Natural killer cell (primary cell): ENCODE results near the gene GMNN. TPM values are rescaled to one million over a fixed set of nuclear protein-coding genes. Genes with fewer than 3 reads are reported as not detected.
A peak's percentile ranks its signal among the peaks of the same experiment; 100 is the strongest.

Source experiments
- ATAC-seq, 3 donors: fragments of 150-1000 bp in 2 of 3; fragments of 200-7000 bp in 1 of 3; cut with Tn5 transposase; 1 replicate in 1 of 3; 2 replicates in 2 of 3; pipeline ENCODE4 v1.10.0; 2021; ENCODE audit warnings: mild to moderate bottlenecking in 2 of 3, moderate library complexity in 2 of 3
- DNase-seq, 2 donors: peaks; one replicate each; pipeline versions ENCODE4 v3.0.0 to v3.0.0-alpha.2; 2013 to 2021; ENCODE audit warnings: mixed read lengths in 1 of 2
- H3K27ac ChIP-seq: one replicate; pipeline ENCODE4 v1.5.1; 2013; ENCODE audit warnings: mild to moderate bottlenecking, low read length
- H3K27me3 ChIP-seq: one replicate; pipeline ENCODE4 v1.6.1; 2013; ENCODE audit warnings: low read length; ENCODE audit not compliant: control insufficient read depth, insufficient read depth
- H3K36me3 ChIP-seq: one replicate; pipeline ENCODE4 v1.6.1; 2013; ENCODE audit warnings: low read length; ENCODE audit not compliant: control insufficient read depth, insufficient read depth
- H3K4me1 ChIP-seq: one replicate; pipeline ENCODE4 v1.6.1; 2013; ENCODE audit warnings: low read length; ENCODE audit not compliant: control insufficient read depth, insufficient read depth
- H3K4me3 ChIP-seq: one replicate; pipeline ENCODE4 v1.5.1; 2013; ENCODE audit warnings: low read length
- H3K9me3 ChIP-seq: one replicate; pipeline ENCODE4 v1.6.1; 2013; ENCODE audit warnings: low read length; ENCODE audit not compliant: control insufficient read depth, insufficient read depth
- H3K27ac Mint-ChIP-seq, 2 donors: one replicate each; pipeline ENCODE4 v1.8.0; 2022; ENCODE audit warnings: mild to moderate bottlenecking in 2 of 2, mixed read lengths in 2 of 2, moderate library complexity in 1 of 2
- H3K27me3 Mint-ChIP-seq, 2 donors: one replicate each; pipeline ENCODE4 v1.8.0; 2022; ENCODE audit warnings: low read depth in 2 of 2, mixed read lengths in 2 of 2
- H3K36me3 Mint-ChIP-seq: one replicate; pipeline ENCODE4 v1.8.0; 2022; ENCODE audit warnings: mixed read lengths
- H3K4me1 Mint-ChIP-seq, 2 donors: one replicate each; pipeline ENCODE4 v1.8.0; 2022; ENCODE audit warnings: mixed read lengths in 2 of 2
- H3K4me3 Mint-ChIP-seq: one replicate; pipeline ENCODE4 v1.8.0; 2022; ENCODE audit warnings: mild to moderate bottlenecking, moderate library complexity, mixed read lengths
- H3K9me3 Mint-ChIP-seq, 2 donors: one replicate each; pipeline ENCODE4 v1.8.0; 2022; ENCODE audit warnings: mixed read lengths in 2 of 2
- CTCF ChIP-seq: fragments of 200-600 bp; IDR thresholded peaks from one replicate; pipeline ENCODE4 v1.8.0; 2022; ENCODE audit warnings: antibody characterized with exemption
- WGBS: methylation state at CpG from one replicate; pipeline ENCODE4 v1.1.7; 2013; ENCODE audit warnings: missing lambda C conversion rate; ENCODE audit not compliant: insufficient coverage; 5-methylcytosine and 5-hydroxymethylcytosine counted together
- intact Hi-C: fragments of 100-400 bp; cut with micrococcal nuclease; formaldehyde crosslinking; loops from one replicate; pipeline ENCODE4 v1.14.2; 2022
- total RNA-seq, 4 donors: library from RNA; stranded (reverse); fragments of 120-200 nt in 1 of 4; gene quantifications; one replicate each; pipeline versions ENCODE4 v1.2.3 to v1.2.4, GENCODE V29; 2013 to 2022

The GMNN gene
- total RNA-seq, 3 donors from 2014 or later (not counting 1 experiment from before 2014, with no cell fraction given): 11.0 to 23.7 (median 17.8) TPM

- TF ChIP-seq CTCF: no peak
- H3K9me3 Mint-ChIP-seq: no peaks in the 10 kb centered on the region
- peaks cover 30 to 31% of the 10 kb centered on the region in 2 donors for H3K4me1 Mint-ChIP-seq
- Histone ChIP-seq H3K27me3 (no peaks in the 10 kb centered on the region), H3K4me1 (peaks cover 6% of the 10 kb centered on the region), H3K27ac (no peak overlapping the region), H3K36me3 (peaks cover 92% of the 10 kb centered on the region), H3K4me3 (no peak overlapping the region), H3K9me3 (no peaks in the 10 kb centered on the region)
- intact Hi-C loops: no loop called here
- ATAC-seq (no peak), DNase-seq (no peak)
- no peaks in the 10 kb centered on the region for H3K27me3 Mint-ChIP-seq
- H3K4me3 Mint-ChIP-seq: no peak overlapping the region
- 94% methylated on average over 2 of the region's 2 CpGs for WGBS
- H3K36me3 Mint-ChIP-seq: peaks cover 13% of the 10 kb centered on the region
- peak overlapping the region; percentile 51 to 61 for H3K27ac Mint-ChIP-seq
These were observed 48.4 kb downstream of the GMNN start for GRCh38 chr6:24823185-24823584.

GRCh38 chr6:24824142-24824938 is 49.6 kb downstream of the GMNN start:
- peaks cover 13% of the 10 kb centered on the region for H3K36me3 Mint-ChIP-seq
- no peak overlapping the region for H3K27ac ChIP-seq

GRCh38 chr6:24825130-24825630 is 50.4 kb downstream of the GMNN start:
- no peak overlapping the region for H3K27ac ChIP-seq

More at GRCh38 chr6:24824142-24824938, 49.6 kb downstream of the GMNN start:
- Histone ChIP-seq H3K4me1 (peaks cover 6% of the 10 kb centered on the region), H3K4me3 (no peak overlapping the region), H3K27me3 (no peaks in the 10 kb centered on the region), H3K9me3 (no peaks in the 10 kb centered on the region), H3K36me3 (peaks cover 91% of the 10 kb centered on the region)
- Mint-ChIP-seq H3K27me3 (no peaks in the 10 kb centered on the region), H3K27ac (peak overlapping the region; percentile 51 to 61), H3K4me3 (no peak overlapping the region), H3K9me3 (no peaks in the 10 kb centered on the region), H3K4me1 (peaks cover 26 to 30% of the 10 kb centered on the region in 2 donors)
- TF ChIP-seq CTCF: no peak
- WGBS: 99% methylated on average over 3 of the region's 6 CpGs
- intact Hi-C loops: no loop called here
- DNase-seq: no peak
- ATAC-seq: no peak

More at GRCh38 chr6:24825130-24825630, 50.4 kb downstream of the GMNN start:
- Mint-ChIP-seq H3K36me3 (peaks cover 13% of the 10 kb centered on the region), H3K27me3 (no peaks in the 10 kb centered on the region), H3K27ac (peak overlapping the region; percentile 51 to 68), H3K4me3 (no peak overlapping the region), H3K4me1 (peaks cover 26 to 30% of the 10 kb centered on the region in 2 donors), H3K9me3 (no peaks in the 10 kb centered on the region)
- Histone ChIP-seq H3K4me1 (peaks cover 6% of the 10 kb centered on the region), H3K9me3 (no peaks in the 10 kb centered on the region), H3K36me3 (peaks cover 93% of the 10 kb centered on the region), H3K27me3 (no peaks in the 10 kb centered on the region), H3K4me3 (no peak overlapping the region)
- TF ChIP-seq CTCF: no peak
- intact Hi-C loops: no loop called here
- DNase-seq (no peak), ATAC-seq (no peak)
- 98% methylated on average over 2 of the region's 2 CpGs for WGBS
